DMS 273 treated with DMSO at 0.1 percent for 48 hours (cell line): ENCODE measurements around the gene KARS1.

Experiments used
- DNase-seq: peaks from one replicate; lab custom pipeline; 2025; lab: John Stamatoyannopoulos, UW

The KARS1 gene

GRCh38 chr16:75579281-75579834 lies 68.1 kb downstream of the KARS1 start:
- no peak for DNase-seq

- no peak for DNase-seq
These were observed 68.7 kb downstream of the KARS1 start for GRCh38 chr16:75578725-75579124.

DNA sequence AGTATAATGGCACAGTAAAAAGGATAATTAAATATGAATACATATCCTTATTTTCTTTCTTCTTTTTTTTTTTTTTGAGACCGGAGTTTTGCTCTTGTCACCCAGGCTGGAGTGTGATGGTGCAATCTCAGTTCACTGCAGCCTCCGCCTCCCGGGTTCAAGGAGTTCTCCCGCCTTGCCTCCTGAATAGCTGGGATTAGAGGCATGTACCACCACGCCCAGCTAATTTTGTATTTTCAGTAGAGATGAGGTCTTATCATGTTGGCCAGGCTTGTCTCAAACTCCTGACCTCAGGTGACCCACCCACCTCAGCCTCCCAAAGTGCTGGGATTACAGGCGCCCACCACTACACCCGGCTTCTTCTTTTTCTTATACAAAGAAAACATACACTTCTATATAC lies 69.3 kb downstream of the KARS1 start:
- no peak for DNase-seq
